D721Med (cell line): ENCODE results near the gene POMP.
"Not testable (repeated sequence)": the region's sequence is repeated elsewhere in the genome, so short reads cannot be mapped to it uniquely, and the experiment has no call there.

Experiments
- DNase-seq: peaks from one replicate; pipeline ENCODE4 v3.0.0; 2011; ENCODE audit warnings: low spot score; ENCODE audit not compliant: insufficient read length
- FAIRE-seq: peaks from 2 replicates; lab custom pipeline; 2011; peaks lifted over from hg19 to GRCh38; lab: Jason Lieb, UNC
- CTCF ChIP-seq: IDR thresholded peaks from 2 replicates; pipeline ENCODE4 v1.5.1; 2012; ENCODE audit warnings: mild to moderate bottlenecking, control low read depth; ENCODE audit not compliant: insufficient read depth; ENCODE audit errors: missing control alignments

Gene POMP

GRCh38 chr13:28678809-28679208, 19.9 kb downstream of the POMP start:
- TF ChIP-seq CTCF = no peak
- FAIRE-seq (no peak), DNase-seq (no peak)

GRCh38 chr13:28679628-28680027, 20.7 kb downstream of the POMP start:
- TF ChIP-seq CTCF = peak; percentile 19
- FAIRE-seq (no peak), DNase-seq (no peak)

GRCh38 chr13:28680541-28680940, 21.6 kb downstream of the POMP start:
- FAIRE-seq = no peak
- no peak for TF ChIP-seq CTCF

GRCh38 chr13:28683169-28683568, 24.2 kb downstream of the POMP start:
- FAIRE-seq, DNase-seq: not testable (repeated sequence)

More at GRCh38 chr13:28680541-28680940, 21.6 kb downstream of the POMP start:
- no peak for DNase-seq

GRCh38 chr13:28684257-28684656, 25.3 kb downstream of the POMP start:
- FAIRE-seq (no peak), DNase-seq (no peak)
- TF ChIP-seq CTCF = no peak

GRCh38 chr13:28685114-28685513, 26.2 kb downstream of the POMP start:
- no peak for DNase-seq
- no peak for TF ChIP-seq CTCF
- FAIRE-seq = no peak

- no peak for TF ChIP-seq CTCF
- FAIRE-seq (no peak), DNase-seq (no peak)
Observed at GRCh38 chr13:28685892-28686291, 27.0 kb downstream of the POMP start.

- not testable (repeated sequence) for DNase-seq, FAIRE-seq
Observed at GRCh38 chr13:28693605-28694491, 34.9 kb downstream of the POMP start.
